Smooth muscle cell (in vitro differentiated cells): Measurements from ENCODE around the gene SIPA1. TPM values are rescaled to one million over a fixed set of nuclear protein-coding genes. Genes with fewer than 3 reads are reported as not detected.

Experiments
- DNase-seq: peaks from one replicate; lab custom pipeline; 2025; ENCODE audit not compliant: unreplicated experiment; lab: John Stamatoyannopoulos, UW
- H2AFZ ChIP-seq: fragments of 200-600 bp; sonication (generic); 2 replicates; pipeline ENCODE4 v1.6.0; 2016; ENCODE audit warnings: antibody characterized with exemption, low read depth, mild to moderate bottlenecking
- H3F3A ChIP-seq: fragments of 200-600 bp; sonication (generic); 2 replicates; pipeline ENCODE4 v1.6.0; 2017; ENCODE audit warnings: antibody characterized with exemption, low read depth
- H3K27ac ChIP-seq: fragments of 200-600 bp; sonication (generic); 2 replicates; pipeline ENCODE4 v1.5.1; 2016; ENCODE audit warnings: low read depth, mild to moderate bottlenecking
- H3K27me3 ChIP-seq: fragments of 200-600 bp; sonication (generic); 2 replicates; pipeline ENCODE4 v1.6.1; 2016; ENCODE audit warnings: low read depth, mild to moderate bottlenecking
- H3K36me3 ChIP-seq: fragments of 200-600 bp; sonication (generic); 2 replicates; pipeline ENCODE4 v1.5.1; 2016; ENCODE audit warnings: low read depth
- H3K4me1 ChIP-seq: fragments of 200-600 bp; sonication (generic); 2 replicates; pipeline ENCODE4 v1.5.1; 2016; ENCODE audit warnings: low read depth
- H3K4me2 ChIP-seq: fragments of 200-600 bp; sonication (generic); 2 replicates; pipeline ENCODE4 v1.6.0; 2016; ENCODE audit warnings: mild to moderate bottlenecking
- H3K4me3 ChIP-seq: fragments of 200-600 bp; sonication (generic); 2 replicates; pipeline ENCODE4 v1.5.1; 2016; ENCODE audit warnings: mild to moderate bottlenecking
- H3K79me2 ChIP-seq: fragments of 200-600 bp; sonication (generic); 2 replicates; pipeline ENCODE4 v1.6.0; 2016; ENCODE audit warnings: low read depth, mild to moderate bottlenecking
- H3K9ac ChIP-seq: fragments of 200-600 bp; sonication (generic); 2 replicates; pipeline ENCODE4 v1.6.0; 2016; ENCODE audit warnings: low read depth
- H3K9me3 ChIP-seq: fragments of 200-600 bp; sonication (generic); replicated peaks from 2 replicates; pipeline ENCODE4 v1.5.1; 2016; ENCODE audit warnings: low read depth
- H4K20me1 ChIP-seq: fragments of 200-600 bp; sonication (generic); 2 replicates; pipeline ENCODE4 v1.6.0; 2016; ENCODE audit warnings: low read depth
- CTCF ChIP-seq: fragments of 200-600 bp; sonication (generic); IDR thresholded peaks from 2 replicates; pipeline ENCODE4 v1.5.1; 2017; ENCODE audit warnings: borderline replicate concordance, mild to moderate bottlenecking, antibody characterized with exemption; ENCODE audit not compliant: insufficient read depth, poor library complexity, severe bottlenecking
- WGBS: methylation state at CpG from one replicate; pipeline ENCODE4 v1.1.7; 2016; ENCODE audit warnings: low lambda C conversion rate; 5-methylcytosine and 5-hydroxymethylcytosine counted together
- polyA plus RNA-seq: library from polyadenylated mRNA; unstranded; fragments of >200 nt; fragmentation: Nextera tagmentation; extraction: Ambion mirVana; gene quantifications from 2 replicates; pipeline ENCODE4 v1.2.1, GENCODE V29; 2016
- total RNA-seq: library from RNA; depleted of rRNA; stranded (reverse); fragments of >200 nt; gene quantifications from 2 replicates; pipeline ENCODE4 v1.2.3, GENCODE V29; 2014

The SIPA1 gene
- total and polyA plus RNA-seq, 2 experiments from 2014 or later = 9.8 to 67.6 TPM

- H3F3A ChIP-seq = peaks cover 5% of the 10 kb centered on the region
- H3K27me3 ChIP-seq = no peaks in the 10 kb centered on the region
- H2AFZ ChIP-seq = no peak overlapping the region
- peaks cover 35% of the 10 kb centered on the region for H3K79me2 ChIP-seq
- peaks cover 29% of the 10 kb centered on the region for H3K4me1 ChIP-seq
- H4K20me1 ChIP-seq = peaks cover 65% of the 10 kb centered on the region
- H3K4me2 ChIP-seq = peak overlapping the region; percentile 90
- H3K4me3 ChIP-seq = peak overlapping the region; percentile 65
- no peak overlapping the region for H3K27ac ChIP-seq
- DNase-seq = no peak
- TF ChIP-seq CTCF = no peak
- 80% methylated on average over 10 of the region's 10 CpGs for WGBS
- H3K9ac ChIP-seq = no peak overlapping the region
- H3K9me3 ChIP-seq = no peaks in the 10 kb centered on the region
- no peaks in the 10 kb centered on the region for H3K36me3 ChIP-seq
These were observed 26.7 kb upstream of the SIPA1 start for GRCh38 chr11:65611028-65611757.

GRCh38 chr11:65611758-65612603 is 25.9 kb upstream of the SIPA1 start:
- no peak for TF ChIP-seq CTCF
- H2AFZ ChIP-seq = no peak overlapping the region
- peaks cover 68% of the 10 kb centered on the region for H4K20me1 ChIP-seq
- peak overlapping the region; percentile 90 for H3K4me2 ChIP-seq
- no peaks in the 10 kb centered on the region for H3F3A ChIP-seq
- no peak overlapping the region for H3K9ac ChIP-seq
- 91% methylated on average over 12 of the region's 12 CpGs for WGBS
- H3K4me1 ChIP-seq = peaks cover 23% of the 10 kb centered on the region
- no peaks in the 10 kb centered on the region for H3K9me3 ChIP-seq
- no peaks in the 10 kb centered on the region for H3K36me3 ChIP-seq
- no peak for DNase-seq
- H3K27ac ChIP-seq = no peak overlapping the region
- peaks cover 42% of the 10 kb centered on the region for H3K79me2 ChIP-seq
- no peaks in the 10 kb centered on the region for H3K27me3 ChIP-seq
- H3K4me3 ChIP-seq = peak overlapping the region; percentile 65

- no peak for TF ChIP-seq CTCF
- H3K4me2 ChIP-seq = peak overlapping the region; percentile 90
- H4K20me1 ChIP-seq = peaks cover 63% of the 10 kb centered on the region
- H3K79me2 ChIP-seq = peaks cover 50% of the 10 kb centered on the region
- no peaks in the 10 kb centered on the region for H3K36me3 ChIP-seq
- no peaks in the 10 kb centered on the region for H3F3A ChIP-seq
- no peak for DNase-seq
- H3K27me3 ChIP-seq = no peaks in the 10 kb centered on the region
- H3K9ac ChIP-seq = no peak overlapping the region
- peak overlapping the region; percentile 65 for H3K4me3 ChIP-seq
- H3K9me3 ChIP-seq = no peaks in the 10 kb centered on the region
- no peak overlapping the region for H2AFZ ChIP-seq
- WGBS = 97% methylated on average over 7 of the region's 7 CpGs
- no peak overlapping the region for H3K27ac ChIP-seq
- peaks cover 20% of the 10 kb centered on the region for H3K4me1 ChIP-seq
These were observed 25.2 kb upstream of the SIPA1 start for GRCh38 chr11:65612691-65613090.
